NCI-H2107 (cell line): Measurements from ENCODE around the gene ZNF385B.

Experiments used
- DNase-seq: peaks from one replicate; lab custom pipeline; 2025; lab: John Stamatoyannopoulos, UW

The ZNF385B gene

DNA sequence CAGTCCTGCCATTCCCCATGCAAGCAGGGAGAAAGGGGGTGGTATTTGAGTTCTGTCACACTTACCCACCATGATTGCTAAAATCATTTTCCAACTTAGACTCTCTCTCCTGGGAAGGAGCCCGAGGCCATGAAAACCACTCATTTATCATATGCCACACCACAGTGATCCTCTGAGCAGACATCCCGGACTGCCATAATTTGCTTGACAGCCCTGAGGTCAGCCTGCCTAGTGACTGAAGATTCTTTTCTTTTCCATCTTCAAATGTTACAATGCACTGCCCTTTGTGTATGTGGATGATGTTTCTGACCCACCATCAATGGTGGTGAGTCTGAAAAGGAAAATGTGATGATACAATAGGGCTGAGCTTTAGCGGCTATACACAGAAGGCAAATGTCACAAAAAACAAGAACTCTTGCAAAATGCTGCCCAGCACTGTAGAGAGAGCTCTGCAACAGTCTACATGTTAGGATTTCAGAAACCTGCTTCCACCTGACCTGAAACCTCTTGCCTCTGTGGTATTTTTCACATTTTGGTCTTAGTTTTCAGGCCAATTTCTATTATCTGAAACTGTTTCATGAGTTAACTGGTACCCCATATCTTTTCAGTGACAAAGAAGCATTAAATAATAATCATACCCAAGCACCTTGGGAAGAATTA is 272.8 kb downstream of the ZNF385B start:
- no peak for DNase-seq

DNA sequence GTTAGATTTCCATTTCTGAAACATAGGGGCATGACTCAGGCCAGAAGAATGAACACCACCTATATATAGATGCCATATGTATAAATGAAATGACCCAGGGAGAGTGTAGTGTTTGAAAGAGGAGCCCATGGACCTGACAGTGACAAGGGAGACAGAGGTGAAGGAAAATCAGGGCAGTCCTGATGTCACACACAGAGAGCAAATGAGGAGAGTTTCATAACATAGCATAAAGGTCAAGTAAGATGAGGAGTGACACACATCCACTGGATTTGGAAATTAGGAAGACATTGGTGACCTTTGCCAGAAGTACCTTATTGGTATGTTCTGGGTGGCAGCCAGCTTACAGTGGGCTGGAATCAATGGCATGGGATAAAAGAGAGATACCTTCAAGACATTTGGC is 276.7 kb downstream of the ZNF385B start:
- DNase-seq = no peak

DNA sequence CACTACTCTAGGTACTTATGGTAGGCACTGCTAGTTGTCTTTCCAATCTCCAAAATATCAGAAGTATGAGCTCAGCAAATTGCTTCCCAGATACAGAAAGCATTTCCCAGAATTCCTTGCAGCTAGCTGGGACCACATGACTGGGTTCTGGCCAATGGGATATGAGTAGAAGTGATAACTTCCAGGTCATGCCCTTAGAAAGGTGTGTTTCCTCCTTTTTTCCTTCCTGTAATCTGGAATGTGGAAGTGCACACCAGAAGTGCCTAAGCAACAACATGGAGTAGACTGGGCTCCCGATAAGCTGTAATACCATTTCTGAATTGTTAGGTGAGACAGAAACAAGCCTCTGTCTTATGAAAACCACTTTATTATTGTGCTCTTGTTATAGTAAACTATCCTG is 279.8 kb downstream of the ZNF385B start:
- no peak for DNase-seq

DNA sequence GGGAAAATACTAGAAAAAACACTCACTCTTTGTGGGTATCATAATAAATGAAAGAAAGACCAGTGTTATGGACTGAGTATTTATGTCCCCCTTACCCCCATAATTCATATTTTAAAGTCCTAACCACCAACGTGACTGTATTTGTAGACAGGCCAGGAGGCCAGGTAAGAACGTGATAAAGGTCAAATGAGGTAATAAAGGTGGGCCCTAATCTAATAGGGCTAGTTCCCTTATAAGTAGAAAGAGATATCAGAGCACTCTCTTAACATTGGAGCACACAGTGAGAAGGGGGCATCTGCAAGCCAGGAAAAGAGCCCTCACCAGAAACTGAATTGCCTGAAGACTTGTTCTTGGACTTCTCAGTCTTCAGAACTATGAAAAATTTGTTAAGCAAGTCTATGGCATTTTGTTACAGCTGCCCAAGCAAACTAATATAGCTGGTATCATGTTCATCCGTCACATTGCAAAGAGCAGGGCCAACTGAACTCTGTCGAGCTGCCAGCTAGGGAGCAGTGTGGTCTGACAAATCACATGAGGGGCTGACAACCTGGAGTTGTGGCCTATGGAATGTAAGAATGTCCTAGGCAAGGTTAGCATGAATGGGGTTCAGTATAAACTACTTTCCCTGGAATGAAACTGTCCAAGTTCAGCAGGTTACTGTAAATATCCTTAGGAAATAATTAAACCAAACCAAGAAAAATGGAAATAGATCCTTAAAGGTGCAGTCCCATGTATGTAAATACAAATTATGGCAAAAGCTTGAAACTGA is 280.9 kb downstream of the ZNF385B start:
- no peak for DNase-seq

DNA sequence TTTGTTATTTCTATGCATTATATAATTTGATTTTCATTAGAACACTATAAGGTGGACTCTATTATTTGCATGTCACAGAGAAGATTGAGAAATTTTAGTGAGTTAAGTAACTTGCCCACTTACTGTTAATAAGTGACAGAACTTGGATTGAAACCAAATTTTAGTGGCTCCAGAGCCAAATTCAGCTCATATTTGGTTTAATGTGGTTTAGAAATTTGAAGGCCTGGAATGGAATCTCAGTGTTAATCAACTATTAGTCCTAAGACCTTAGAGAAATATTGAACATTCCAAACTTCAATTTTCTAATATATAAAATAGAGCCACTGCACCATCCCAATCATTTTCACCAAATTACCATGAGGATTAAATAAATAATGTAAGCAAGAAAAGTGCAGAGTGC is 281.6 kb downstream of the ZNF385B start:
- DNase-seq = no peak

DNA sequence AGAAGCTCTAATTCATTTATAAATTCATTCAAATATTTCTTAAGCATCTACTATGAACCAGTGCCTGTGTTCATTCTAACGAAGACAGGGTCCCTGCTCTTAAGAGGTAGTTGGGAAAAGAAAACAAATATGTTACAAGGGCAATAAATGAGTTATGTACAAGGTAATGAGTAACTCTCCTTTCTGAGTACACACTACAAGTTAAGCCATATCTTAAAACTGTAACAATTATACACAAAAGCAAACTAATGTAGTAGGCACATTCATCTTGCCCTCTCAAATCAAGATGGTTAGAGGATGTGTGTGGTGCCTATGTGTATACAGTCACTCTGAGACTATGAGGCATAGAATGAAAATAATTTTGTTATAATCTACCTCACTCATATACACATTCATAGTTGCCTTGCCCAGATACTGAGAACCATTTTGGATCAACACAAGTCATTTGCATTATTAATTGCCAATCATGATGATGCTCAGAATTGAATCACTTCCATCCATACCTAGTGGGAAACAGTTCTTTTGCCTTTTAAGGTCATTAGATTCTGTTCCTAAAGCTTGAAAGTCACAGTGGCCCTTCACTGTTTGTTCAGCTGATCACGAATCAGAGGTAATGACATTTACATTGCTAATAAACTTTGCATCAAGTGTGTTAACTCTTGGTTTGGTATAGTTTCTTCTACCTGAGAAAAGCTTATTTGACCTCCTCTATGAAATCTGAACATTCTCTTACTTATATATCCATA is 283.1 kb downstream of the ZNF385B start:
- no peak for DNase-seq

DNA sequence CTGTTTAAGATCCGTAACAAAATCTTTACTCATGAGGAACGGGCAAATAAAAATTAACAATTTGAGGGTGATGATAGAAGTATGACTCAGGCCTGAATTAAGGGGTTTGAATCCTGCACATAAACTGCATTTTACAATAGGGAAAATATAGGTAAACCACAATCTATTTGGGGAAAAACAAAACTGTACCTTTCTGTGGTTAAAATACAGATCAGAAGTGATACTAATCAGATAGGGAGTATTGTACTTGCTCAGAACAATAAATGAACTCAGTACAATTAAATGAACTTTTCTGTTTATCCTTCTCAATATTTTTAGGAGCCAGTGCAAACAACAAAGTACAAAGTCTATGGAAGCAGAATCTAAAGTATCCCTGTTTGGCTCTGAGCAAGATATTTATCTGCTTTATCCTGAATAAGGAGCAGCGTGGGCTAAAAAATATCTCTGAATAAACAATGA is 287.3 kb downstream of the ZNF385B start:
- no peak for DNase-seq

DNA sequence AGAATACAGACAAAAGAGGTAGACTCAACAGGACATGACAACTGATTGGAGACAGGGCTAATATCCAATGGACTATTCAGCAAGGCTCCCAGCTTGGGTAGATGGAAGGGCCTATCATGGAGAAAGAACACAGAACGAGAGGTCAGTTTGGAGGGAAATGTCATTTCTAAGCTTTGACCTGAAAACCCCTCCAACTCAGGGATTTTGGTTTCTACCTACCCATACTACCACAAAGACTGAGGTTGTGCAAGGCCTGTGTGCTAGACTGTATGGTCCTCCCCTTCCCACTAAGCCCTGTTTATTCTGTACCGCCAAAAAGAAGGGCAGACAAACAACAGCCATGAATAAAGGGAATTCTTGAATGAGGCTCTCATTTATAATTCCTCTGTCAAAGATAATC is 288.9 kb downstream of the ZNF385B start:
- no peak for DNase-seq

DNA sequence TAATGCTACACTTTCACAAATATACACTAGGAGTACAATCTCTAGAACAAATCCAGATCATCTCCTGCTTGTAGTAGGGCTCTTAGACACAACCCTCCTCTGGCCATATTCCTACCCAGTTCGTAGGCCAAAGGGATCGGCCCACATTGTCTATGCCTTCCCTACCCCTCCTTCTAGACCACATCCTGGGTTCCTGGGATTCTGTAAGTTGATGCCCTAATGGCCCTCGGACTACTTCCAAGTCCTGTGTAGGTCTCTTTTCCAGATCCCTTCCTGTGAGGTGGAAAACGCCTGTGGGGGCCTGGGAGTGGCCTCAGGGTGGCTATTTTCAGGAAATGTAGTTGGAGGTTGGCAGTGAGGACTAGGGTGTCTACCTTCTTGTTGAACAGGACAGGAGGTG is 289.7 kb downstream of the ZNF385B start:
- no peak for DNase-seq

DNA sequence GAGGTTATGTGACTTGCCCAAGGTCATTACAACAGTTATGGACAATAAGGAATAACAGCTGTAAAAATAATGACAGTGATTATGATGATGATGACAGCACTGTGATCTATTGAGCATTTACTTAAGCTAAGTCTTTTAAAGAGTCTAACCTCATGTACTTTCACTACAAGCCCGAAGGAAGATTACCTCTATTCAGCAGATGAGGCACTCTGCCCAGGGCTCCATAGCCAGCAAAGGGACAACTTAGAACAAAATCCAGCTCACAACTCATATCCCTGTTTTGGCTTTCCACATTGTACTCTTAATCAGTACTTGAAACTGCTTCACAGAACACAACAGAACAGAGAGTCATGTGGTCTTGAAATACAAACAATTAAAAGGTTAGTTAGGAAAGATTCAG is 290.2 kb downstream of the ZNF385B start:
- DNase-seq = no peak

DNA sequence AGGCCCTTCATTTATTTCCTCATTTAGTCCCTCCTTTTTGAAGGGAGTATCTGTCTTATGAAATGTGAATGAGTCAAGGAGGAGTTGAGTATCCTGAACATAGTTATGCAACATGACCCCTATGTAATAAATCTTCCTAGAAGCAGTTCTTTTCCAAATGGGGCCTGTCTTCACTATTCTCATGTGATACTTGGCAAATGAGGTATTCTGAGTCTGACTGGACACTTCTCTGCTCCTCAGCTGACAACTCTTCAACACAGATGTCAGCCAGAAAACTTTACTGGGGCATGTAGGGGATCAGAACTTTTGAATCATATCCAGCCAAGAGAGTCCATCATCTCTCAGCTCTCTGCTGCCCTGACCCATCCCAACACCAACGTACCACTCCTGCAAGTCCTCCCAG is 291.6 kb downstream of the ZNF385B start:
- no peak for DNase-seq

DNA sequence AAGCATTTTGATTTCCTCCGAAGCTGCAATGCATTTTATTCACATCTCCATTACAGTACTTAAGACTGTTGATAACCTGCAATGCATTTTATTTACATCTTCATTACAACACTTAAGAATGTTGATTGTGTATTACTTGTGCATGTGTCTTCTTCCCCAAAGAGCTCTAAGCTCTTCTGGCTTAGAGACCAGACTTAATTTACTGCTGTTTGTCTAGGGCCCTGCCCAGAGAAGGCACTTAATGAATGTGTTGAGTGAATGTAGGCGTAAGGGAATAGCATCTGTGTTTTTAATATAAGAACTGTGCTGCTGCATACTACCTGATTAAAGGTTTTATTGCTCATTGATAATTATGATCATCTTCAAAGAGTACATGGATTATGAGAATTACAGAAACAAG is 295.6 kb downstream of the ZNF385B start:
- DNase-seq = no peak

DNA sequence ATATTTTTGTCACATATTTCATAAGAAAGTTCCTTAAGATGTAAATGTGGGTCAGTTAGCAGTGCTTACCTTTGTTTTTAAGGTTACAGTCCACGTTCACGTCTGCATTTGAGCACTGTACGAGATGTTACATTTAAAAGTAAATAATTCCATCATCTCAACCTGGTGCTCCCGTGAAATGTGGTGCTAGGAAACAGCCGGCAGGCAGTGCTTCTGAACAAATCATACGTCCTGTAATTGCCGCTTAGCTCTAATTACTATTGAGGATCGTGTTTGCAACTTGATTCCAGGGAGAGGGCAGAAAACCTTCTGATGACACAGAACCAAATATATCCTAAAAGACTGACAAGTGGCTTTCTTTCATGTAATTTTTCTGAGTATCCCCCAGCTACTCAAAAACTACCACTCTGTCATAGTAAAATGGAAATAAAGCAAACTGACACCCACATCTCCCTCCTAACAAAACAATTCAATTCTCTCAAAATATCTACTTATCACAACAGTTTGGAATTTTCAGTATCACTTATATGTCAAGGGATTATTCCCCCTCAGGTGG is 299.0 kb downstream of the ZNF385B start:
- DNase-seq = peak; percentile 53

DNA sequence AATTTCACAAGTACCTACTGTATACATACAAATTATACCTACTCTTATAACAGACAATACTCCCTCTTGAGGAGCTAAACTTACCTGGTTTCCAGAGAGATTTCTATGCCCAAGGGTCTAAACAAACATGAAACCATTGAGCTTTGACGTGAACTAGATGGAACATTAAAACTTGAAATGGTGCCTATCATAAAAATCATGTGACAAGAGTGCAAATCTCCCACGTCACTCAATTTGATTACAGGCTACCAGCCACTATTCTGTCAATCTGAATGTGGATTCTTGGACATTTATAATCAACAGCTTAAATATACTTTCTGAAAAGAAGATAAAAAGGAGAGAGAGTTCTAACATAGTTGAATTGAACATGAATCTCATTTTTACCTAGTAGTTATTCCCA is 299.7 kb downstream of the ZNF385B start:
- no peak for DNase-seq

DNA sequence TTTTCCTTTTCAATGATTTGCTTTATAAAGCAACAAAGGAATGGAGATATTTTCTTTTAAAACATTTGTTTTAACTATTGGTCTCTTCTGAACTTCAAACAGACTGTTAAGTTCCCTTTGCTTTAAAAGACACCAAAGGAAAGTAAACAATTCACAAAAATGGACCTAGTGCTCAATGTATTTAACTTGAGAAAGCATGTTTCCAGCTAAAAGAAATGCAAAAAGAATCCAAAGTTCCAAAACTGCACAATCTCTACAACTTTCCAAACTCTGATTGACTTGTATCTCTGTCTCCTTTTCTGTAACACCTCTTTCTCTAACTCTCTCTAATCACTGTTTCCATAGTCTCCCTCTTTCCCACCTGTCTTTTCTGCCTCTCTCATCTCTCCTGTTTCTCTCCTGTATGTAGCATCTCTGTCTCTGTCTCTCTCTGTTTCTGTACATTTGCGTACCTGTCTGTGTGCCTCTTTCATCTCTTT is 301.1 kb downstream of the ZNF385B start:
- DNase-seq = no peak

DNA sequence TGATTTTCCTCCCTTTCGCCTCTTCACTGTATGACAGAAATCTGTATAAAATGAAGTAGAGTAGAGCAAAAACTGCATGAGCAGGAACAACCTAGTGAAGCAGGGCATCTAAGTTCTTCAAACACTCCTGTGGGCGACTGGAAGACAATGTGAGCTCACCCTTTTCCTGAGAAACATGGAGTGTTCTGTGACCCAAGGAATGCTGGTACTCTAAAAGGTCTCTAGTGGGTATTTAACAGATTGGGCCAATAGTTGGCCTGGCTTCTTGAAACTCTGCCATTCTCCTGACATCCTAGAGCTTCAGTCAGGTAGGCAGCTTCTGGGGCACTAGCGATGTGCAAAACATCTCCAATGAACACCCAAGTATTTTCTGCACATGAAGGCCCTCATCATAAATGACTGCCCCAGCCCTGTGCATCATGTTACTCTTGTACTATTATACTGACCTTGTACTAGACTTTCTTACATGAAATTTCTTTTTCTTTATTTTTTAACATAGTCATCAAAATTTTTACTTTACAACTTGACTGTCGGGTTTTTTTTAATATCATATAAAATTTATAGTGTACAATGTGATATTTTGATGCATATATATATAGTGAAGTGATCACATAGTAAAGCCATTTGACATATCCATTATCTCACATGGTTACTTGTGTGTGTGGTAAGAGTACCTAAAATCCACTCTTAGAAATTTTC is 302.2 kb downstream of the ZNF385B start:
- DNase-seq = no peak

DNA sequence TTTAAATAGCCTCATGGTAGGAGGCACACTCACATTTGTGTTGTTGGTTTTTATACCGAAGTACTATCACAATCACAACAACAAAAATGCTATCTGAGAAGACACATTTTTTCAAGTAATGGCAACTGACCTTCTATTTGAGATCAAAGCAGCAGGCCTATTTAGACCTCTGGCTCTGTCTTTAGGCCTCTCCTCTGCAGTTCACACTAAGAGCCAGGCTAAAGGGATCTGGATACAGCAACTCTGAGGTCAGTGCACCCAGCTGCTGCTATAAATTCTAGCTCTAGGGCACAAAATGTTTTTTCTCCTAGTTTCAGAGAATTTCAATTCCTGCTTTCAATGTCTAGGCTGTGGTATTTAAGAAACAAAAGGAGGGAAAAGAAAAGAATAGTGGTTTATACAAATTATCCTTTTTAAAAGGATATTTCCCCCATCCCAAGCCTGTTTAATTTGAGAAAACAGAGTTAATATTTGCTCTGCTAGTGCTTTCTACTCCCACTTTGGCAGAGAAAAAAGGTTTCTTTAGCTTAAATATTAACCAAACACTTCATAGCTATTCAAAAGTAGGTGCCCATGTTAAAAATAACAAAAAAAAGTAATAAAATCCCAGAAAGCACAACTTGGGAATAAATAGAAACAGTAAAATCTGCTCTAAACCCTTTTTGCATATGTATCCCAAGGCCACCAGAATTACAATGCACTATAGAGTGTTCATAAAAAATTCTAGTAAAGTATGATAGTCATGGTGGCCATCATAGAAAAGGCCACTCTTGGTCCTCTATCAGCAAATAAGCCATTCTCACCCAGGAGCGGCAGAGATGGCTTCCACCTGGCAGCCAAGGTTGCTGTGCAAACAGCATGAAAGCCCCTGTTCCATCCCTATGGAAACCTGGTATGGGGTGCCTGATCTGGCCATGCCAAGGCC is 303.1 kb downstream of the ZNF385B start:
- no peak for DNase-seq

DNA sequence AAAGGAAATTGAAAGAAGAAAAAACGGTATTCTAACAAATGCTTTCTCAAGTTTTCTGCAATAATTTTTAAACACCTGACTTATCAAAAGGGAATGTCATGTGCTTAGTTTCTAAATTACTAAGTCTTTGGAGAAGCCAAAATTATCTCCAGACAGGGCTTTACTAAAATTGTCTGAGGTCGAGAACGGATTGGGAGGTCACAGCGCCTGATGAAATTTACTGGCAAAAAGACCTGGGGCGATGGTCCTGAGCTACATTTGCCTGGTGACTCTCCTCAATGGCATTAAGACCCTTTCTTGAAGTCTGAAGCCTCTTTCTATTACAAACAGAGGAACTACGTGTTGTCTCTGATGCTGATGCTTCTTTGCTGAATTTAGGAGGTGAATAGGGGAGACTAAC is 305.0 kb downstream of the ZNF385B start:
- DNase-seq = no peak

DNA sequence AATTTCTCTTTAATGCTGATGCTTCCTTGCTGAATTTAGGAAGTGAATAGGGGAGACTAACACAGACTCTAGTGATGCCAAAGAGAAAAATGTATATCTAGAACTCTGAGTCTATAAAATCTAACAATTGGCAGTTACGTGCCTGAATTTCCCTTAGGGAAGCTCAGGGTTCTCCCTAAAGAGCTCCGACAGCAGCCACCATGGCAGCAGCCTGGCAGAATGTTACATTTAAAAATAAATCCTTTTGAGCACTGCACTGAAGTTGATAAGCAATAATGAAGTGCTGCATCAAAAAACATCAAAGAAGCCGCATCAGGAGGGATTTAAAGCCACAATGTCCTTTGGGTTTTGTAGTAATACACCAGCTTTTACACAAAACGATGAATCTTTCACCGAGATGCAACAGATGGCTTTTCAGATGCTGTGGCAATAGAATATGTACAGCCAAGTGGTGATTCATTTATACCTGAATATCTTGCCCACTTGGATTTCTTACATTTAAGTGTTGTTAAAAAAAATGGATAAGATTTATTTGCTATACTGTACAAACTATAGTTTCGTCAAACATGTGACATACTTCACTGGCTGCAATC is 305.6 kb downstream of the ZNF385B start:
- DNase-seq = no peak

DNA sequence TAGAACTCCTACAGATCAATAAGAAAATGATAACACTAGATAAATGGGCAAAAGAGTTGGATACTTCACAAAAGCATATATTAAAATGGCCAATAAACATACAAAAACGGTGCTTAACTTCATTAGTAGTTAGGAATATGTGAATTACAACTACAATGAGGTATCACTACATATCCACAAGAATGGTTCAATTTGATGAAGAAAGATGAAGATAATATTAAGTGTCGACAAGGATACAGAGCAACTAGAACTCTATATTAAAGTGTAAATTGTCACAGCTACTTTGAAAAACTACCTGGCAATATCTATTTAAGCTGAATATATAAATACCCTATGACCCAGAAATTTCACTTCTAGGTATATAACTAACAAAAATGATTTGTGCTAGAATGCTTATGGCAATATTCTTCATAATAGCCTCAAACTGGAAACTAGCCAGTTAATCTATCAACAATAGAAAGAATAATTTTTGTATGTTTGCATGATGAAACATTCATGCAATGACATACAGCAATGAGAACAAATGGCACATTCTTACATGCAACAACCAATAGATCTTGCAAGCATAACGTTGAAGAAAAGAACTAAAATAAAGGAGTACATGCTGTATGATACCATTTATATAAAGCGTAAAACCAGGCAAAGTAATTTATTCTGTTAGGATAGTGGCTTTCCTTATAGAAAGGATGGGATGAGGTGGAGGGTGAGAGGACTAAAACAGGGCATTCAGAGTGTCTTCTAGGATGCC is 306.6 kb downstream of the ZNF385B start:
- DNase-seq = no peak
